Bronchial epithelial cell (primary cell): ENCODE measurements around the gene RIGI. TPM values are rescaled to one million over a fixed set of nuclear protein-coding genes. Genes with fewer than 3 reads are reported as not detected.

Experiments
- DNase-seq: peaks from one replicate; pipeline ENCODE4 v3.0.0-alpha.2; 2010; ENCODE audit warnings: low read depth
- FAIRE-seq: peaks from 2 replicates; lab custom pipeline; 2011; peaks lifted over from hg19 to GRCh38; lab: Jason Lieb, UNC
- H3K27me3 ChIP-seq: 2 replicates; pipeline ENCODE4 v1.5.1; 2011; ENCODE audit warnings: low read length; ENCODE audit not compliant: control insufficient read depth, insufficient read depth
- H3K36me3 ChIP-seq: 2 replicates; pipeline ENCODE4 v1.5.1; 2011; ENCODE audit warnings: low read length; ENCODE audit not compliant: control insufficient read depth, insufficient read depth
- H3K4me3 ChIP-seq: 2 replicates; pipeline ENCODE4 v1.5.1; 2011; ENCODE audit warnings: mild to moderate bottlenecking, low read depth, low read length, control low read depth
- total RNA-seq: library from RNA; depleted of rRNA; stranded (reverse); fragments of >200 nt; gene quantifications from 2 replicates; pipeline ENCODE4 v1.2.1, GENCODE V29; 2014
- TF ChIP-seq, protein P1 (sequence below): IDR thresholded peaks from 2 replicates; pipeline ENCODE4 v1.5.1; 2011; ENCODE audit warnings: mild to moderate bottlenecking, moderate library complexity, low read length, control low read depth, inconsistent platforms; ENCODE audit not compliant: insufficient read depth, severe bottlenecking

RIGI gene
- total RNA-seq, 1 donor from 2014 or later, result 2.9 TPM

DNA sequence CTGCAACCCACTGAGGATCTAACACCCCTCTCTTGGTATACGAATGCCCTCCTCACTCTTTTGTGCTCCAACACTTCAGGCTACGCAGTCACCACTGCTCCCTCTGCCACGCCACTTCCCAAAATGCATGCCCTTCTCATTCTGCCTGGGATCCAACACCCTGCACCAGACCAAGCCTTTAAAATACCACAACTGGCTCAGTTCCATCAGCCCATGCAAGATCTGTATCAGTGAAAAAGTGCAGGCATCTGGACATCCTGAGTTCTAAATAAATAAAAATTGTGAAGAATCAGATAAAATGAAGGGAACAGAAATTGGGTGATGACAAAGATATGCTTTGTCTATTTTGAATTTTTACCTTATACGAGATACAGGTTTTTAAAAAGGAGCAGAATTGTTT lies 44.3 kb upstream of the RIGI start:
- FAIRE-seq (no peak), DNase-seq (no peak)
- Histone ChIP-seq H3K27me3 (no peaks in the 10 kb centered on the region), H3K36me3 (peaks cover 1% of the 10 kb centered on the region), H3K4me3 (no peak overlapping the region)
- TF ChIP-seq, protein P1, sequence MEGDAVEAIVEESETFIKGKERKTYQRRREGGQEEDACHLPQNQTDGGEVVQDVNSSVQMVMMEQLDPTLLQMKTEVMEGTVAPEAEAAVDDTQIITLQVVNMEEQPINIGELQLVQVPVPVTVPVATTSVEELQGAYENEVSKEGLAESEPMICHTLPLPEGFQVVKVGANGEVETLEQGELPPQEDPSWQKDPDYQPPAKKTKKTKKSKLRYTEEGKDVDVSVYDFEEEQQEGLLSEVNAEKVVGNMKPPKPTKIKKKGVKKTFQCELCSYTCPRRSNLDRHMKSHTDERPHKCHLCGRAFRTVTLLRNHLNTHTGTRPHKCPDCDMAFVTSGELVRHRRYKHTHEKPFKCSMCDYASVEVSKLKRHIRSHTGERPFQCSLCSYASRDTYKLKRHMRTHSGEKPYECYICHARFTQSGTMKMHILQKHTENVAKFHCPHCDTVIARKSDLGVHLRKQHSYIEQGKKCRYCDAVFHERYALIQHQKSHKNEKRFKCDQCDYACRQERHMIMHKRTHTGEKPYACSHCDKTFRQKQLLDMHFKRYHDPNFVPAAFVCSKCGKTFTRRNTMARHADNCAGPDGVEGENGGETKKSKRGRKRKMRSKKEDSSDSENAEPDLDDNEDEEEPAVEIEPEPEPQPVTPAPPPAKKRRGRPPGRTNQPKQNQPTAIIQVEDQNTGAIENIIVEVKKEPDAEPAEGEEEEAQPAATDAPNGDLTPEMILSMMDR, result no peak

DNA sequence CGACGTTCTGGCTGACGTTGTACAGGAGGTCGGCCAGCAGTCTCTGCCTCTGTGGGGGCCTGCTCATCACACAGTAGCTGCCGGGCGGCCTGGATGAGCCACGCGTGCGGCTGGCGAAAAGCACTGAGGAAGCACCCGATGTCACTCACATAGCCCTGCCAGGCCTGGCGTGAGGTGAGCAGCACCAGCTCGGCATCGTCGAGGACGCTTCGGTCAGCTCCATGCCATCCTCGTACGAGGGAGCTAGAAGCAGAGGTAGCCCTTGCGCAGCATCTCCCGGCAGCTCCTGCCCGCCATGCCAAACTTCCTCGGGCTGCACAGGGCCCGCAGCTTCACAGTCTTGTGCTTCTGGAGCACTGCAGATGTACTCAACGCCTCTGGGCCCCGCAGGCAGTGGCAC lies 40.8 kb upstream of the RIGI start:
- Histone ChIP-seq H3K27me3 (no peaks in the 10 kb centered on the region), H3K36me3 (peaks cover 1% of the 10 kb centered on the region), H3K4me3 (no peak overlapping the region)
- DNase-seq (no peak), FAIRE-seq (no peak)
- TF ChIP-seq, protein P1, result no peak

DNA sequence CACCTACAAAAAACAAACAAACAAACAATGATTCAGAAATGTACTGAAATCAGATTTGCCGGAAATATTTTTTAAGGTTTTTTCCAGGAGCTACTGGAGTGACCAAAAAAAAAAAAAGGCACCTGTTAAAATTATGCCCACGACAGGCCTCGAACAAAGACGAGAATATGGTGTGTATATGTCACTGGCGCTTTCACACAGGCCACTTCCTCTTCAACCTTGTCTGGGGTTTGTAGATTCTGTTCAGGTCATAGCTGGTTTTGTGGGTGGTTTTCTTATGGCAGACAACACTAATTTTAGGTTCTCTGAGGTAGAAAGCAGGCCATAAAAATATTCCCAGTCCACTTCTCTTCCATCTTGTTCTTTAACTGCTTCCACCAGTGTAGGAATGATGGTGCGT lies 40.0 kb upstream of the RIGI start:
- TF ChIP-seq, protein P1, result no peak
- H3K36me3 ChIP-seq, result peaks cover 1% of the 10 kb centered on the region
- FAIRE-seq (no peak), DNase-seq (no peak)
- H3K27me3 ChIP-seq, result no peaks in the 10 kb centered on the region
- H3K4me3 ChIP-seq, result no peak overlapping the region

DNA sequence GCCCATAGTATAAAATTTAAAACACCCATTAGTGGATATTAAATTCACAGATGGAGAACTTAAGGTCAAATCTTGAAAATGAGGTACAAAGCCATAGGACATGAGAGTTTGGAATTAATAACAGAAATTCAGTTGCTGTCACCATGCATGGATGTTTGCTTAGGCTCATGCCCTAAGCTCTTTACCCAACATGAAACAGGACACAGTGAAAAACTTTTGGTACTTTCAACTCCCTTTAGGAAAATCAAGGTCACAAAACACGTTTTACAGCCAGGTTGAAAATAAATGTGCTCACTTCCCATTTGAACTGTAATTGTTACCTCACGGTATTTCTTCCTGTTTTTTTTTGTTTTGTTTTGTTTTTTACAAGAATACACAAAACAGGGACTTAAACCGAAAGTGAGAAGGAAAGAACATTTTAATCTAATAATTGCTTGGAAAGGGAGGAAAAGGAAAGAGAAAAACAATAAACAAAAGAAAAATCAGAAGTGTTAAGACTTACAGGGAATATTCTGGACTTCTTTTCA lies 32.5 kb upstream of the RIGI start:
- no peak for DNase-seq
- Histone ChIP-seq H3K27me3 (no peaks in the 10 kb centered on the region), H3K4me3 (no peak overlapping the region), H3K36me3 (no peaks in the 10 kb centered on the region)
- TF ChIP-seq, protein P1, result no peak
- no peak for FAIRE-seq

DNA sequence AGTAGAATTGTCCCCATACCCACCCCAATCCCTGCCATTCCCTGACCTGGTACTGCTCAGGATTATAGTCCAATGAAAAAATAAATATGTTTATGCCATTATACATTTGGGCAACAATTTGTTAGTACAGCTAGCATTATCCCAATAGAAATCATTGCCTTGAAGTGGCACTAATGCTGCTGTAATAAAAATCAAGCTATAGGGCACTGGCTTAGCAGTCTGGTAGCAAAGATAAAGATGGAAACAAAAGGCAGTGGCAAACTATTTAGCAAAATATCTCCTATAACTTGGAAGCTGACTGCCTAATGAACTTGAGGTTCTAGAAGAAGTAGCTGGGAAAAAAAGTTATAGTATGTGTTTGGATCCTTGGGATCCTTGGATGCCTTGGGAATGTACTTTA lies 28.6 kb upstream of the RIGI start:
- H3K4me3 ChIP-seq, result no peak overlapping the region
- TF ChIP-seq, protein P1, result no peak
- FAIRE-seq, result no peak
- no peaks in the 10 kb centered on the region for H3K27me3 ChIP-seq
- no peak for DNase-seq
- no peaks in the 10 kb centered on the region for H3K36me3 ChIP-seq

DNA sequence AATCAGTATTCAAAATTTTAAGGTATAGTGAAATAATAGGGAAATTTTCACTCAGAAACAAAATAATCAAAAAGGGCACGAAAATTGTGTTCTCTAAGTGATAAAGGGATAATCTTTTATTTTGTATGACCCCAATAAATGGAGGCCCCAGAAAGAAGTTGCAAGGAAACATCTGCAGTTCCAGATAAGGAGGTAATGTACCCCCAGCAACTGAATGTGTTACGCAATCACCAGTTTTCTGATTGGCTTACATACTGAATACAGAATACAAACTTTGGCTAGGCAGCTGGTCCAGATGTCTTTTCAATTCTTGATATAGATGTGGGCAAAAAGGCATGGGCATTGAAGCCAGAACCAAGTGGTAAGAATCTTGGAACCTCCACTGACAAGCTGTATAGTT lies 28.1 kb upstream of the RIGI start:
- no peaks in the 10 kb centered on the region for H3K36me3 ChIP-seq
- FAIRE-seq (no peak), DNase-seq (no peak)
- H3K27me3 ChIP-seq, result no peaks in the 10 kb centered on the region
- H3K4me3 ChIP-seq, result no peak overlapping the region
- TF ChIP-seq, protein P1, result no peak
